GM19099 (cell line): ENCODE data around the gene DSCAM.

Experiments
- POLR2A ChIP-seq: IDR thresholded peaks from 3 replicates; pipeline ENCODE4 v1.6.1; 2011; ENCODE audit warnings: low read depth; ENCODE audit not compliant: insufficient read length; ENCODE audit errors: extremely low read depth

Gene DSCAM

GRCh38 chr21:40846587-40847411 is at the start of gene DSCAM:
DSCAM (minus strand) TSS chr21:40847158; CDS start chr21:40846661, 497 bp downstream.
- TF ChIP-seq POLR2A: no peak

DNA sequence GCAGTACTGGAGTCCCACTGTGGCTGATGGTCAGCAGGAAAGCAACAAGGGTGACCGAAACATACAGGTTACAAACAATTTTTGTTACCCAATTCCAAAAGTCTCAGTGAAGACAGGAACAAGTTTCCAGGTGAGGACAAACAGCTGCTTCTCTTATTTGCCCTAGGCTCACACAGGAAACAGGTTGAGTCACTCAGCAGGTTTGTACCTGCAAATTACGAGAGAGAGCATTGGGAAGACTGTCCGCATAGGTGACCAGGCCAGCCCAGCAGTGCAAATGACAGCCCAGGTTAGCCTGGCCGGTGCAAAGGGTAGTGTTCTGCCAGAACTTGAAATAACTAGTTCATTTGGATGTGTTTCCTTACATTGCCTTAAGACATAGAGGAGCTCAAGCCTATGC is 40.0 kb upstream of the DSCAM start:
- TF ChIP-seq POLR2A: no peak

- no peak for TF ChIP-seq POLR2A
These were observed 39.0 kb upstream of the DSCAM start for GRCh38 chr21:40886006-40886405.

GRCh38 chr21:40882192-40882915 is 35.4 kb upstream of the DSCAM start:
- TF ChIP-seq POLR2A: no peak

DNA sequence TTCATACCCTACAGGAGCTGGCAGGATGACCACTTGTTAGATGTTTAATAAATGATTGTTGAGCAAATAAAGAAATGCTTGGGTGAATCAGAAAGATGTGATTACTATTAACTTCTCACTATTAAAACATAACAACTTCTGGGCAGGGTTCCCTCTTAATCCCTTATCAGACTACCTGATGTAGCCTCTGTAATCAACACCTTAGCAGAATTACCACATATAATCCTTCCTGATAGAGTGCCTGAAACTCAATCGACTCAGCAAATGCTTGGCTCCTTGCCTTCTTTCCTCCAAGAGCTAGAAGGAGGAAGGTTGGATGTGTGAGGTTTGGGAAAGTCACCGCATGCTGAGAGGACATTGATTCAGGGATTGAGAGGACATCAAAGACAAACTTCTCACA is 34.8 kb upstream of the DSCAM start:
- no peak for TF ChIP-seq POLR2A

DNA sequence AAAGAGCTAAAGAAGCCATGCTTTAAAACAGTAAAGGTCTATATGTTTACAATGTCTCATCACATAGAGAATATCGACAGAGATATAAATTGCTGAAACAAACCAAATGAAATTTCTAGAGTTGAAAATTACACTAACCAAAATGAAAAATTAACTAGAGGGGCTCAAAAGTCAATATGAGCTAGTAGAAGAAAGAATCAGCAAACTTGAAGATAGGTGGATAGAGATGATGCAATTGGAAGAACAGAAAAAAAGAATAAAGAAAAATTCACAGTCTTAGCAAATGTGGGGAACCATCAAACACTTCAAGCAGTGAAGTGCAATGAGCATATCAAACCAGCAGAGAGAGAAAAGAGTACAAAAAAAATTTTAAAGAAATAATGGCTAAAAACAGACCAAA is 24.1 kb upstream of the DSCAM start:
- TF ChIP-seq POLR2A: no peak

GRCh38 chr21:40863839-40864238 is 16.9 kb upstream of the DSCAM start:
- TF ChIP-seq POLR2A: no peak

GRCh38 chr21:40858517-40858916 is 11.6 kb upstream of the DSCAM start:
- TF ChIP-seq POLR2A: no peak

GRCh38 chr21:40853956-40854688 is 7.2 kb upstream of the DSCAM start:
- no peak for TF ChIP-seq POLR2A

DNA sequence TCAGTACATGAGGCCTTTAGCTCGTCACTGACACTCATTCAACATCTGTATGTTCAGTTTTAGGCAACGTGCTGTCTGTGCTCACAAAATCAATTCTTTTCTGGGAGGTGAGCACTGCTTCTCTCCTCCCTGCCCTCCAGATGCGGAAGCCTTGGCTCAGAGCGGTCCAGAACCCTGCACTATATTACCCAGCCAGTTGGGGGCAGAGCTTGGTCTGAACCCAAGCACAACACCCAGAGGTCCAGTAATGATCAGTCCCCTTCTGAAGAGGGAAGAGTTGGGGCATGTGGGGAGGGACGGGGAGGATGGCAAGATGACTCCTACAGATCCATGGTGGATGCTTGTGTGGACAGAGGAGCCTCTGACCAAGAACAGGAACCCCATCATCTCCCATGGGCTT is 5.6 kb upstream of the DSCAM start:
- no peak for TF ChIP-seq POLR2A

DNA sequence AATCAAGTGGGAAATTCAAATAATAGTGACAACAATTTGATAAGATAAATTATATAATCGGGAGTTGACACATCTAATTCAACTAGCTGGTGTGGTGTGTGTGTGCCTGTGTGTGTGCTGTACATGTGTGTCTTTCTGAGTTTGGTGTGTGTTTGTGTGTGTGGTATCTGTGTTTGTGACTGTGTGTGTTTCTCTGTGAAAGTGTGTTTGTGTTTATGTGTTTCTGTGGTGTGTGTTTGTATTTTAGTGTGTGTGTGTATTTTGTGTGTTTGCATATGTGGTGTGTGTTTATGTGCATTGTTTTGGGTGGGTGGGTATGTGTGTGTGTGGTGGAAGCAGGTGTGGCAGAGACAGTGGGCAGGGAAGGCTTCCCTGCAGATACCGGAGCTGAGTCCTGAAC is 4.8 kb upstream of the DSCAM start:
- no peak for TF ChIP-seq POLR2A

DNA sequence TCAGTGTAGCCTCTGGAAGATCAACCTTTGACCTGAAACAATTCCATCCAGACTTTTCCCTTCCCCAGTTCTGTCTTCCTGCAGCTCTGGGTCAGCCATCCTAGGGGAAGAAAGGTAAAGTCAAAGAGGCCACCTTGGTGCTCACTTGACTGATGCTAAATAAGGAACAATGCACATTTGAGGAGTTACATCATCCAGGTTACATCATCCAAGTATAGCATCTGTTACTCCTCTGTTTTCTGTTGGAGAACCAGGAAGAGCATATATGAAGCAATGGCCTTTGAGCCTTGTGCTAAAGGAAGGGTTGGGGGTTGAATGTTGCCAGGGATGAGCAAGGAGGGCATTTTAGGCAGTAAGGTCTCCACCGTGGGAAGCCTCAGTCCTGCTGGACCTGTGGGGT is 3.1 kb upstream of the DSCAM start:
- no peak for TF ChIP-seq POLR2A

DNA sequence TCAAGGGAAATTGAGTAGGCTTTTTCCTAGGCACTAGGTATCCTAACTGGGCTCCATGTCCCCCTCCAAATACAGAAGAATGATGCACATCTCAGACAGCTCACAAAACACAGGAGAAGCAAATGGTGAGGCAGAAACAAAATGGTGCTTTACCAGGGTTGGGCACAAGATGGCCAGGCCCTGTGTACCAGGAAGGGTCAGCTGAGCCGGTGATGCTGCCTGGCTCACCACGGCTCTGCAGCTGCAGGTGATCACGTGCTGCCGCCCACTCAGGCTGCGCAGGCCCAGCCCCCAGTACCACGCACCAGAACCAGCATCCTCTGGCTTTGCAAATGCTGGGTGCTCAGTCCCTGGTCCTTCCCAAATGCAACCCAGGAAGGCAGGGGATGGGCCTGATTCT is 993 bp upstream of the DSCAM start:
- no peak for TF ChIP-seq POLR2A

DNA sequence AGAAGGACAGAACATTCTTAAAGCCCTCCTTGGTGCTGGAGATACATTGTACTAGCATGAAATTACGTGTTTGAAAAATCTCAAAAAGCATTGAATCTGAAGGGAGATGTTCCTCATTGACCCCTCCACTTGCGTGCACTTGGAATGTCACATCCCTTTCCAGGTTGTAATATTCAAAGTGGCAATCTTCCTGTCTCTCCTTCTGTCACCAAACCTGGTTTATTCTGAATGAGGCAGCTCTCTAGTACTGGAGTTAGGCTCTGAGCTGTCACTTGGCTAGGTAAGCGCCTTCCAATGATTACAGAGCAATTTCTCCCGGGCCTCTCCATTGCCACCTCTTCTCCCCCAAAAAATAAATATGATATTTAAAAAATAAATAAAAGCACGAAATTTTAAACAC is 855 bp downstream of the DSCAM start:
- no peak for TF ChIP-seq POLR2A

DNA sequence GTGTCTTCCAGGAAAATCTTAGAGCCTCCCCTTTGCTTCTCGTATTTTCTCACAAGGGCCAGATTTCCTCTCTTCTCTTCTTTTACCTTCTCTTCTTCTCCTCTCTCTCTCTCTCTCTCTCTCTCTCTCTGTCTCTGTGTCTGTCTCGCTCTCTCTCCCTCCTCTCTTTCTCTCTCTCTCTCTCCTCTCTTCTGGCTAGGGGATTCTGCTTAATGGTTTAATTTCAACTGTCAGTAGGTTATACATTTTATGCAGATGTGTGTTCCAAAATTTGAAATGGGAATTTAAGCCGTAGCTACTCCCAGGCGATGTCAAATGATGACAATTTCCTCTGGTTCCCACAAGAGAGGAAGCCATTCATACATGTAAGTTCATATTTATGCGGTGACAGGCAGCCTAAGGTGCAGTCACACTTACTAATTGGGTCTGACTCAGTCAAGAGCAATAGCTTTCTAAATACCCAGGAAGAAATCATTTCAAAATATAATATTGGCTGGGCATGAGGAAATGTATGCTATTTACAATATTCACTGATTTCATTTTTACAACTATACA is 1.4 kb downstream of the DSCAM start:
- TF ChIP-seq POLR2A: no peak

DNA sequence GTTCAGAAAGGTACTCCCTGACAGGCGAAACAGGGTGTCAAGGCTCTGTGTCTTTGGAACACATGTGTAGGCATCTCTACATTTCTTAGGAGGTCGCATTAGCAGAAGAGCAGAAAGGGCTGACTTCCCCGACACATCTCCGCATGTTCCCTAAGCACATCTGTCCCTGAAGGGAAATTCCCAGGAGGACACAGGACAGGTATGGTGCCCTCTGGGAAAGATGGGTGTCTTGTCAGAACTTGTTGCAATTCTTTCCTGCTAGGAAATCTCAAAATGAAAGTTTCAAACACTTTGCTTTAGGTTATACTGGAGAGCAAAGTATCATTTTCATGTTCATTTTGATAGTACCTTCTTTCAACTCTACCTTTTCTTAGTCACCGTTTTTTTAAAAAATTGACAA is 2.0 kb downstream of the DSCAM start:
- TF ChIP-seq POLR2A: no peak

- no peak for TF ChIP-seq POLR2A
These were observed 4.8 kb downstream of the DSCAM start for GRCh38 chr21:40842197-40842552.
